SU-DHL-6 (cell line): ENCODE results near the gene KLF2.

Experiments
- EZH2phosphoT487 ChIP-seq: fragments of 200-600 bp; sonication (generic), shearing (Covaris generic); conservative IDR thresholded peaks from 2 replicates; pipeline ENCODE4 v1.6.1; 2018; ENCODE audit warnings: mild to moderate bottlenecking, antibody characterized with exemption, low read length, moderate library complexity, mixed read lengths
- TF ChIP-seq, protein P1 (sequence below): fragments of 200-600 bp; sonication (generic); IDR thresholded peaks from one replicate; pipeline ENCODE4 v1.5.1; 2017; ENCODE audit warnings: antibody characterized with exemption, mild to moderate bottlenecking, low read length, moderate library complexity; ENCODE audit not compliant: insufficient read depth, poor library complexity, severe bottlenecking

GRCh38 chr19:16375936-16376185 is 51.2 kb downstream of the KLF2 start:
- TF ChIP-seq, protein P1, sequence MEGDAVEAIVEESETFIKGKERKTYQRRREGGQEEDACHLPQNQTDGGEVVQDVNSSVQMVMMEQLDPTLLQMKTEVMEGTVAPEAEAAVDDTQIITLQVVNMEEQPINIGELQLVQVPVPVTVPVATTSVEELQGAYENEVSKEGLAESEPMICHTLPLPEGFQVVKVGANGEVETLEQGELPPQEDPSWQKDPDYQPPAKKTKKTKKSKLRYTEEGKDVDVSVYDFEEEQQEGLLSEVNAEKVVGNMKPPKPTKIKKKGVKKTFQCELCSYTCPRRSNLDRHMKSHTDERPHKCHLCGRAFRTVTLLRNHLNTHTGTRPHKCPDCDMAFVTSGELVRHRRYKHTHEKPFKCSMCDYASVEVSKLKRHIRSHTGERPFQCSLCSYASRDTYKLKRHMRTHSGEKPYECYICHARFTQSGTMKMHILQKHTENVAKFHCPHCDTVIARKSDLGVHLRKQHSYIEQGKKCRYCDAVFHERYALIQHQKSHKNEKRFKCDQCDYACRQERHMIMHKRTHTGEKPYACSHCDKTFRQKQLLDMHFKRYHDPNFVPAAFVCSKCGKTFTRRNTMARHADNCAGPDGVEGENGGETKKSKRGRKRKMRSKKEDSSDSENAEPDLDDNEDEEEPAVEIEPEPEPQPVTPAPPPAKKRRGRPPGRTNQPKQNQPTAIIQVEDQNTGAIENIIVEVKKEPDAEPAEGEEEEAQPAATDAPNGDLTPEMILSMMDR, result no peak
- TF ChIP-seq EZH2phosphoT487, result no peak
